GM04503 (cell line): Measurements from ENCODE around the gene TNFAIP8L3.
"Not testable (repeated sequence)": the region's sequence is repeated elsewhere in the genome, so short reads cannot be mapped to it uniquely, and the experiment has no call there.

ENCODE experiments used
- DNase-seq: peaks from one replicate; pipeline ENCODE4 v3.0.0-alpha.2; 2012; ENCODE audit warnings: low read depth

Gene TNFAIP8L3

DNA sequence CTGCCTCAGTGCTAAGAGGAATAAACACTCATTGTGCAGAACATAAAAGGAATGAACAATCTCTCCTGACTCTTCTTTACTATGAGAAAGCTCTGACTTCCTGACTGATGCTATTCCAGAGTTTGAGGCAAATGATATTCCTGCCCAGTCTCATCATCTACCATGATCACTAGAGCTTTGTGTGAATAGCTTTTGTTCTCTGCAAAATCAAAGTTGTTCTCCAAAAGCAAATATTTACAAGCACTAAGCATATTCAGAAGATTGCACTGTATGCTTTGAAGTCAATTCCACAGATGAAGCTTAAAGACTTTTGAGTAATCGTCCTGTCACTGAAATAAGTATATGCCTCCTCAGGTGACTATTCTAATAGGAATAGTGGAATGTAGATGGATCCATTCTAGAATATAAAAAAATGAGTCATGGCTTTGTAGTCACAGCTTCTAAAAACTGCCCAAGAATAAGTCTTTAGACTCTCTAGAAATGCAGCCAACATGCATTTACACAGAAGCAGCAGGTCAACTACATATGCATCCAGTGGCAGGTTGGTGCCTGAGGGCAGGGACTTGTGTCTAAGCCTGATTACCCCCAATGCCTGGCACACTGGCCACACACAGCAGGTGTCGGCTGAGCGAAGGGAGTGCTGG lies 34.6 kb downstream of the TNFAIP8L3 start:
- DNase-seq: no peak

DNA sequence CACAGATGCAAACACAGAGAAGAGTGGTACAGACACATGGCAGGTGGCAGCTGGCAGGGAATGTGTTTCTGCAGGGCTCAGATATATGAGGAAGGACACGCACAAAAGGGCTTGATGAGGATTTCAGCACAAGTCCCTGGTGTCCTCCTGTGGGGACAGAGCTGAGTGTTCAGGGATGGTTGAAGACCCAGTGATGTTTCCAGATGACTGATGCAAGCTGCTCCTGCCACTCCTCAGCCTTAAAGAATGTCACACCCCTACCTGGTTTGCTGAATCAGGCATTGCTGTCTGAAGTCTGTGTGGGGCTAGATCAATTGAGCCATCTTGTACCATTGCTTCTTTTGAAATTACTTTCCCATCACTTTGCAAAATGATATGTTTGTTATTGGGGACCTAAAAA lies 40.2 kb downstream of the TNFAIP8L3 start:
- no peak for DNase-seq

DNA sequence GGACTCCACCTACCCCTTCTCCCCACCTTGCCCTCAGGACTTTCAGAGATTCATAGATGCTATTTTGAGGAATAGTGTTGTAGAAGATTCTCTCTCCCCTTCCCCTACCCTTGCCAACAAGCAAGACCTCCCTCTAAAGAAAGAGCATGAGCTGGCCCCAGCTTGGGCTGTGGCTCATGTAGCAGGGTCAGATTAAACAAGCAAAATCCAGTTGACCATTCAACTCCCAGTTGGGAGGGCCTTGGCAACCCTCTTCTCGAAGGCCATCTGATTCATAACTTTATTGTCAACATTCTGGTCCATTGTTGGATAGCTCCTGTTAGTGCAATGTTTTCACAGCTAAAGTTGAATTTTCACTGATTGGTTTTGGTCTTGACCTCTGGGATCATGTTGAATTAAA lies 41.1 kb downstream of the TNFAIP8L3 start:
- DNase-seq: no peak

DNA sequence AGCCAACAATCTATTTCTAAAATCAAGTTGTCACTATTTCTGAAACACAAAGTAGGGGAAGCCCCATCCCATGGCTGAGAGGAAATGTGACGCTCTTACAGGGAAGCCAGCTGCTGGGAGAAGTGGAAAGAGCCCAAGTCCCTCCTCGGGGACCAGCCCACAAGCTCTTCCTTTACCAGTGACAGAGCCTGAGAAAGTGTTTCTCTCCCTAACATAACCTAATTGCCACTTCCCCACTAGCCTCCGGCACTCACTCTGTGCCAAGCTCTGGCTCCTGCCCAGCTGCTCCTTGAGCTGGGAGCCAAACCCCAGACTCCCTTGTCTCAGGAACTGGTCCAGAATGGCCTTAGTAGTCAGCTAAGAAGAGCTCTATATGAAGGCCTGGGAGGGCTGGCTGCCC lies 42.9 kb downstream of the TNFAIP8L3 start:
- DNase-seq: peak; percentile 34

DNA sequence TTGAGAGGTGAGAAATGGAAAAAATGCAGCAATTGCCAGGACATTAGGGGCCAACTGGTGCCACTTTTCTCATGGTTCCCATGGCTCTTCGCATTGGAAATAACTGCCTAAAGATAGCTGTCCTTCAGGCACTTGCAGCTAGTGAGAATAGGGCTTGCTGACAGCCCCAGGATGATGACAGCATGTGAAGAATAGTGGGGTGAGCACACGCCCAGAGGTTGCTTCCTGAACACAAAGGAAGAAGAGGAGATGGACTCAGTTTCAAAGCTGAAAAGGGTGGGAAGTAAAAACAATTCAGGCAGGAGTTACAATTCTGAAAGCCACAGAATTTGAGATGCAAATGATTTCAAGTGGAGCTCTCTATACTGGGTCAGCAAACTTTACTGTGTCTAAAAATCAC lies 45.6 kb downstream of the TNFAIP8L3 start:
- no peak for DNase-seq

DNA sequence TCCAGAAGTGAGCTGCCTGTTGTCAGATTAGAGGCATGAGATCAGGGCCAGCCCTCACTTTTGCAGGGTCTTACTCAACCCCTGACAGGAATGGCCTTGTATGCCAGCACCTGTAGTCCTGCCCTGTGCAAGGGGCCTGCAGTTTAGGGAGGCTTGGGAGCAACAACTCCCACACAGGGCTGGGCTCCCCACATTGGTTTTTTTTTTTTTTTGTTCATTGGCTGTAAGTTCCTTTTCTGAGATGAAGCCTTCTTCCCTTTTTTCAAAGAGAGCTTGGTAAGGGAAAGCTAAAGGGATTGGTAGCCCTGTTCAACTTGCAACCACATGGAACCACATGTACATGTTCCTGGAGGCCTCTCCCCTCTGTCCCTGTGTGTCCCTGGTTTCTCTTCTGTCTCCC lies 46.4 kb downstream of the TNFAIP8L3 start:
- DNase-seq: no peak

DNA sequence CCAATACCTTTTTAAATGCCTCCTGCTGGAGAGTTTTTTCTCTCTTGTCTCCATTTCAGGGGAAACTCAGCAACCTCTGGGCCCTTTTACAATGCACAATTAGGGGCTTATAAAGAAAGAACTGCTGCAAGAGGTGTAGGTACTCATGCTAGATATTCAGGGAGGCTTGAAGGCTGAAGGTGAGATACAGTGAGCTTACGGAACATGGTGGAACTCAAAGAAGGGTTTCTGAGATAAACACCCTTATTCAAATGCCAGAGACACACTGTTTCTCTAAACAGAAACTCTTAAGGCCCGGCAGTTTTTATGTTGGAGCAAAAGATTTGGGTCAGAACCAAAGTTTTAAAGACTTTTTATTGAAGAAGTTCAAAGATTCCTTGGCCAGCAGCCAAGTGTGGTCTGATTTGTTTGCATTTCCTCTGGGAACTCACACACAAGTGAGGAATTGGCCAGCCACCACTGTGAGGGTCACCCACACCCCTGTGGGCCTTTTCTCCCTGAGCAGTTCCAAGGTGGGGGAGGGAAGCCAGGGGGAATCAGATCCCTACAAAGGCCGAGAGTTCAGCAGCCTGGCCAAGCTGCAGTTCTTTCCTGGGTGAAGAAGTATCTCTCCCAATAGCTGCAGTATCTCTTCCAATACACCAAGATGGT lies 47.8 kb downstream of the TNFAIP8L3 start:
- no peak for DNase-seq

DNA sequence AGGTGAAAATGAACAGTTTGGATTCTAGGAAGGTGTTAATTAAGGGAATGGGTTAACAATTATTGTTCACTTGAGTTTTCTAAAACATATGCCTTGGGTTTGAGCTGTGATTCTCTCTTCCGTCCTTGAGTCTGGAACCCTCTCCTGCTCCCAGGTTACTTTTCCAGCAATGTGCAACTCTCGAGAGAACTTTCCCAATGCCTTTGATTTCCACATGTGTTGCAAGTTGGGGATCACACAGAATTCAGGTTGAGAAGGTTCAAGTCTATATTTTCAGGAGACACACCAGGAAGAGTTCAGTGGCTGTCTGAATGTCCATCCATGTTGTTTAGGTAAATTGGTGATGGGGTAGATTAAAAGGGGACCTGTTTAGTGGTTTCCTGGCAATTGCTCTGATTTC lies 48.7 kb downstream of the TNFAIP8L3 start:
- no peak for DNase-seq

DNA sequence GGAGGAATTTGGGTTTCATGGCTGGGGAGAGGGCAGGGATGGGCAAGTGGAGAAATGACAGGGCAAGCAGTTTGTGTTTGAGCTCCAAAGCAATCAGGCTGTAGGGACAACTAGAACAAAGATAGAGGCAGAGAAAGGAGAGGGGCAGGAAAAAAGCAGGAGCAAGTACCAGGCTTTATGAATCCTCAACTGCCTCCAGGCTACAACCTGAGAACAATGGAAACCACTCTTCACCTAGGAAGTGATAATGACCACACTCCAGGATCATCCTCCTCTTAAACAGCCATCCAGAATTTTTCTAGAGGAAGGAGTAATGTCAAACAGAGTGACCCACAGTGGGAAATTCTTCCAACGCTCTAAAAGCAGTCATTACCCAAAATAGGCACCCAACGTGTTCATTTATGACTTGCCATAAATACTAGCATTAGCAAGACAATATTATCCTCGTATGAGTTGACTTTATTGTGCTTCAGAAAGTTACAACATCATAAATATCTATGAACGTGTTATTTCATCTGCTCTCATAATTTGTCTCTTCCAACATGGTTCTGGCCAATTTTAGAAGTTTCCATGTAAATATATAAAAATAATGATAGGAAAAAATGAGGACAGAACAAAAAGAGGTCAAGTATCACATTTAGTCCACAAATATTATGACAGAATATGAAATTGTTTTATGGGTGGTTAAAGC lies 50.5 kb downstream of the TNFAIP8L3 start:
- no peak for DNase-seq

DNA sequence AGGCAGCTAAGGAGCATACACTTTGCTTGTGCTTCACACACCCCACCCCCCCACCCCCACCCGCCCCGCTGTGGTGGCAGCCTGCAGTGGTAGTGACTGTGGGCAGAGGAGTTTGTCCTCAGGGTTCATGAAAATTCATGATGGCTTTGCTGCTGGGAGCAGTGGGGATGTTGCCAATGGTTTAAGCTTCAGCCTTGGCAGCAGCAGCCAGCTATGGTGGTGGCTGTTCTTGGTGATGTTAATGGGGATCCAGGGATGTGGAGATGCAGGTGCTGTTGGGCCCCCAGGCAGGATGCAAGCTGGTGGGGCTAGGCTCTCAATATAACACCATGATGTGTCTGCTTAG lies 55.8 kb downstream of the TNFAIP8L3 start:
- no peak for DNase-seq

DNA sequence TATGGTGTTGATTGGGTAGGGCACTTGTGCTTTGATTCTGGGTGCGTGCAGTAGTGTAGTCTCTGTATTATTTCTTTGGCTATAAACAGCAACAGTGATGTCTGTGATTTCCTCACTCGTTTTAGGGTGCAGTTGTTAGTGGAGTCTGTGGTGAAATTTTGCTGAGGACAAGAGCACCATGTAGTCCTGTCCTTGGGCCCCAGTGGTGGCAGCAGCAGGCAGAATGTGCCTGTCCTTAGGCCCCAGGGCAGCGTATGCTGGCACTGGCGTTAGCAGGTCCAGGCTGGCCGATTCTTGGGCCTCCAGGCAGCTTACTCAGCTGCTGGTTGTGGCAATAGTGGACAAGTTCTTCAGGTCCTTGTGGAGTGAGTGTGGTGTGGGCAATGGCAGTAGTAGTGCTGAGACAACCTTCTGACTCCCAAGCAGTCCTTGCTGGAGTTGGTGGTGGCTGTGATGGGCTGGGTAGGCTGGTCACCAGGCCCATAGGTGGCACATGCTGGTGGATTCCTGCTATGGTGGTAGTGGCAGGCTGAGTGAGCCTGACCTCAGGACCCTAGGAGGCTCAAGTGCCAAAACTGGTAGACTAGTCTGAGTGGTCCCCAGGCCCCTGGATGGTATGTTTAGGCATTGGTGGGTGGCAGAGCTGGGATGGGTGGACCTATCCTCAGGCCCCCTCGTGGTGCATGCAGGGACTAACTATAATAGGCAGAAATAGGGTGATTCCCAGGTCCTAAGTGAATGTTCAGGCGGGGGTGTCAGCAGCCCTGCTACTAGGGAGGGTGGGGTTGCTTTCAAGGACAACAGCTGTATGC lies 56.3 kb downstream of the TNFAIP8L3 start:
- DNase-seq: no peak

DNA sequence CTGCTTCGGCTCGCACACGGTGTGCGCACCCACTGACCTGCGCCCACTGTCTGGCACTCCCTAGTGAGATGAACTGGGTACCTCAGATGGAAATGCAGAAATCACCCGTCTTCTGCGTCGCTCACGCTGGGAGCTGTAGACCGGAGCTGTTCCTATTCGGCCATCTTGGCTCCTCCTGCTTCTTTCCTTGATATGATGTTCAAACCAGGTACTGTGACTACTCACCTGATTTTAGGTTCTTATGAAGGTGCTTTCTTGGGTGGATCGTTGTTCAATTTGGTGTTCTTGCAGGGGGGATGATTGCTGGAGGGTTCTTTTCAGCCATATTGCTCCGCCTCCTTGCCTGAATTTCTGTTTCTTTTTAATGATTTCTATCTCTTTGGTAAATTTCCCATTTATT lies 57.2 kb downstream of the TNFAIP8L3 start:
- not testable (repeated sequence) for DNase-seq

DNA sequence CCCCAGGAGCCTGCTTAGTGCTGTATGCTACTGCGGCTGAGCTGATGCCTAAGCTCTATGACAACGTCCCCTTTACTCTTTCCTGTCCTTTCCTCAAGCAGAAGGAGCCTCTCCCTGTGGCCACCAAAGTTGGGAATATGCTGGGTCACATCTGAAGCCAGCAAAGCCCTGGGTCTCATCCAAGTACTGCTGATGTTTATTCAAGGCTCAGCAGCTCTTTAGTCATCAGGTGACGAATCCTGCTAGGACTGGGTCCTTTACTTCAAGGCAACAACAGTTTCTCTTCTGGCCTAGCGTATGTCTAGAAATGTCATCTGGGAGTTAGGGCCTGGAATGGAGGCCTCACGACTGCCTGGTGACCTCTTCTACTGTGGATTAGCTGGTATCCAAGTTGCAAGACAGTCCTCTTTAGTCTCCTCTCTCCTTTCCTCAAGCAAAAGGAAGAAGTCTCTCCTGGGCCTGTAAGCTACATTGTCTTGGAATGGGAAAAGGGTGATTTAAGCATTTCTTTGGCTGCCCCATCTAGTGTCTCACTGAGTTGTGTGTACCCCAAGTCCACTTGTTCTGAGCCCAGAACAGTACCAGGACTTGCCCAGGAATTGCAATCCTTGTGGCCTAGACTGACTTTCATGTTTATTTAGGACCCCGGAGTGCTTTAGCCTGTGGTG lies 63.9 kb downstream of the TNFAIP8L3 start:
- peak; percentile 49 for DNase-seq

DNA sequence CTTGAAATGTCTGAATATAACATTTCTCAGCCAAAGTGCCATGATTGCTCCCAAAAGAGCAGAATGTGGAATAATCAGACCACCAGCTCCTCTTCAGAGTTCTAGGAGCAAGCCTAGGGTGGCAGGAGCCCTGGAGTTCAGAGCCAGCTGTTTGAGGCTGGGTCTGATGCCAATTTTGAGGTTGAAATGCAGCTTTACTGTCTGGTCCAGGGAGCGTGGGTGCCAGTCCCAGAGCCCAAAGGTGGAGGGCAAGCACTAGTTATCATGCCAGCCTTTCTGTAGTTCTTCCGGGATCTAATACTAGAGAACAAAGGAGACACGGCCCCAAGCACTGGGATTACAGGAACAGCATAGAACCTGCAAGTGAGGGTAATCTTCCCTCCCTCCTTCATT lies 69.3 kb downstream of the TNFAIP8L3 start:
- no peak for DNase-seq

DNA sequence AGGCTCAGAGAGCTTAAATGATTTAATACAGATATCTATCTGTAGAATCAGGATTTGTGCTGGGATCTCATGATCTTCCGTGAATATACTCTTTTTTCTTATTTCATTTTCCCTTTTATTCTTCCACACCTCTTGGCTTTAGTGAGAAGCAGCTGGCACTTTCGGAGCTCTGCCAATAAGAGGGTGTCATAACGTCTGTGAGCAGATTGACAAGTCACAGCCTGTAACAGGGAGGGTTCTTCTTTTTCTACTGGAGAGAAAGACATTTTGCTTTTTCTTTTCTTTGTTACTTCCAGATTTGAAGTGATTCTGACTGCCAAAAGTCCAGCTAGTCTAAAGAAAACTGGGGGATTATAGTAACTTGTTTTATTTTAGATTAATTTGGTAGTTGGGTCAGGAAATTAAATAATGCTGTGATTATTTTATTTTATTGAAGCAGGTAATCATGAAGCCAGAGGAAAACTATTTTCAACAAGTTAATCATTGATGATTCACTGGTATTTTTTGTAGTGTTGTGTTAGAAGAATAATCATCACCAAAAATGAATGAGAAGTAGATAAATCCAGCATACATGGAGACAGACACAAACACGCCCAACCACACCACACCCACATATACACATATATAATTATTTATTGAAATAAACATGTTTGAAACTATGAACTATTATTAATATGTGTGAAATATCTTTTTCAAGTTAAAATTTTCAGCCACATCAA lies 69.8 kb downstream of the TNFAIP8L3 start:
- DNase-seq: no peak

DNA sequence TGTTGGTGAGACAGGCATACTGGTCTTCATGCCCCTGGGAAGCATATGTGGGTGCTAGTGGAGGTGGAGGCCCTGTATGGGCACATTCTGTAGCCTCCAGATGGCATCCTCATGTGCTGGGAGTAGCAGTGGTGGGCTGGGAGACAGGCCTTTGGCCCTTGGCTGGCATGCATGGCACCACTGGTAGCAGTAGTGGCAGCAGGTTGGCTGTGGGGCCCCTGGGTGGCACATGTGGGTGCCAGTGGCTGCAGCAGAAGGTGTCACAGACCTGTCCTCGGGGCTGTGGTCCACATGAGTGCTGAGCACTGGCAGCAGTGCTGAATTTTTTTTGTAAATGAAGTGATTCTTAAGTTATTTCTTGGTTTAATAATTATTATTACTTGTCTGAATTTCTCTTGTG lies 71.2 kb downstream of the TNFAIP8L3 start:
- no peak for DNase-seq

DNA sequence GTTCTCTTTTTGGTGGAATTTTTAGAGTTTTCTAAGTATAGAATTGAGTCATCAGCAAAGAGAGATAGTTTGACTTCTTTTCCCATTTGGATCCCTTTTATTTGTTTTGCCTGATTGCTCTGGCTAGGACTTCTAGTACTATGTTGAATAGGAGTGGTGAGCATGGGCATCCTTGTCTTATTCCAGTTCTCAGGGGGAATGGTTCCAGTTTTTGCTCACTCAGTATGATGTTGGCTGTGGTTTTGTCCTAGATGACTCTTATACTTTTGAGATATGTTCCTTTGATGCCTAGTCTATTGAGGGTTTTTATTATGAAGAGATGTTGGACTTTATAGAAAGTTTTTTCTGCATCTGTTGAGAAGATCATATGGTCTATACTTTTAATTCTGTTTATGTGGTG lies 72.5 kb downstream of the TNFAIP8L3 start:
- no peak for DNase-seq

DNA sequence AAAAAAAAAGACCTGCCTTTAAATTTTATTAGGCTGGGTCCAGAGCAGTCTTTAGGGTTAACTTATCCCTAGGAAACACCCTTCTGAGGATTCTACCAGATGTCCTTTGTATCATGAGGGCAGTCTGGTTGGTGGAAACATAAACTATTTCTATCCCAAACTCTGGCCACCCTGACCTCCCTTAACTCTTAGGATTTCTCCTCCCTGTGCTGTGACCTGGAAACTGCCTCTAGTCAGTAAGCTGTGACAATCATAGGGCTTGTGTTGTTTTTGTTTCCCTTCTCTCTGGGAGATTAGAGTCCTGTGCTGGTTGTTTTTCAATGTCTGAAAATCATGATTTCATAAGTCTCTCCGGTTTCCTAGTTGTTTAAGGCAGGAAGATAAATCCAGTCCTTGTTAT lies 78.1 kb downstream of the TNFAIP8L3 start:
- no peak for DNase-seq

DNA sequence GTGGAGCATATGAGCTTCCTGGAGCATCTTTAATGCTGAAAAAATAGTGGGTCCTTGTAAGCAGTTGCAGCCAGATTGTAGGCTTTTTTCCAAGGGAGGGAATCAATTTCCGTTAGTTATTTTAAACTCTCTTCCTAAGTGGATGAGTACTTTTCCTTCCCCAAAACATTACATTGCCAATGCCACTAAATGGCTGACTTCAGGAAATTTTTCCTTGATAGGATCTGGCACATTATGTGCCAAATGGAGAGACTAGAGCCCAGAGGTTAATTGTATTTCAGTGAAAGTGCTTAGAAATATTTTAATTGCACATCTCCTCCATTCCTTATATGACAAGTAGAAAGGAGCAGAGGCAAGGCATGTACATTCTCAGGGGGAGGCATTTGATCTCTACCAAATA lies 83.5 kb downstream of the TNFAIP8L3 start:
- no peak for DNase-seq

DNA sequence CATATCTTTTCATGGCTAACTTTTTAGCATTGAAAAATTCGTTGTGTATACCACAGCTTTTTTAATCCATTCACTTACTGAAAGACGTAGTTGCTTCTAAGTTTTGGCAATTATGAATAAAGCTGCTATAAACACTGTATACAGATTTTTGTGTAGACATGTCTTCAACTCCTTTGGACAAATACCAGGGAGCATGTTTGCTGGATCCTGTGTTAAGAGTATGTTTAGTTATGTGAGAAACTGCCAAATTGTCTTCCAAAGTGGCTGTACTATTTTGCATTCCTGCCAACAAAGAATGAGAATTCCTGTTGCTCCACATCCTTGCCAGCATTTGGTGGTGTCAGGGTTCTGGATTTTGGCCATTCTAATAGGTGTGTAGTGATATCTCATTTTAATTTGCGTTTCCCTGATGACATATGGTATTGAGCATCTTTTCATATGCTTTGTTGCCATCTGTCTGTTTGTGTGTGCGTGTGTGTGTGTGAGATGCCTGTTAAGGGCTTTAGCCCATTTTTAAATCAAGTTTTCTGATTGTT lies 87.5 kb downstream of the TNFAIP8L3 start:
- DNase-seq: no peak
